CD4-positive, alpha-beta T cell (primary cell): ENCODE results near the gene CDK14. TPM values are rescaled to one million over a fixed set of nuclear protein-coding genes. Genes with fewer than 3 reads are reported as not detected.

Experiments used
- ATAC-seq: fragments of 200-7000 bp; cut with Tn5 transposase; one replicate; pipeline ENCODE4 v1.10.0; 2022; ENCODE audit warnings: mild to moderate bottlenecking; ENCODE audit not compliant: poor library complexity
- CTCF ChIA-PET: fragments of 350-600 bp; sonication (Branson Sonifier 250); formaldehyde crosslinking; loops from one replicate; lab custom pipeline; 2021; ENCODE audit warnings: antibody characterized with exemption, inconsistent platforms; lab: Charles Lee
- POLR2A ChIA-PET: fragments of 350-600 bp; sonication (Branson Sonifier 250); formaldehyde crosslinking; loops from one replicate; lab custom pipeline; 2021; ENCODE audit warnings: antibody characterized with exemption, inconsistent platforms; lab: Charles Lee
- DNase-seq, 14 experiments: peaks; one replicate each; pipeline ENCODE4 v3.0.0-alpha.2; 2013 to 2020; ENCODE audit warnings: mixed read lengths in 2 of 14
- H3K27ac ChIP-seq, 2 donors: one replicate each; pipeline versions ENCODE4 v1.5.1 to v1.7.0; 2013; ENCODE audit warnings: low read length in 2 of 2, low read depth in 1 of 2, mild to moderate bottlenecking in 1 of 2
- H3K27me3 ChIP-seq, 2 experiments: 1 replicate in 1 of 2; 2 replicates in 1 of 2; pipeline versions ENCODE4 v1.6.1 to v1.7.0; 2013; ENCODE audit warnings: low read length in 2 of 2, control low read depth in 1 of 2, mild to moderate bottlenecking in 1 of 2, moderate library complexity in 1 of 2; ENCODE audit not compliant: insufficient read depth in 2 of 2, control insufficient read depth in 1 of 2
- H3K36me3 ChIP-seq: one replicate; pipeline ENCODE4 v1.6.1; 2013; ENCODE audit warnings: low read length, control low read depth; ENCODE audit not compliant: insufficient read depth
- H3K4me1 ChIP-seq: one replicate; pipeline ENCODE4 v1.6.1; 2013; ENCODE audit warnings: low read length, control low read depth; ENCODE audit not compliant: insufficient read depth
- H3K4me3 ChIP-seq: one replicate; pipeline ENCODE4 v1.5.1; 2013; ENCODE audit warnings: mild to moderate bottlenecking, low read length, moderate library complexity
- H3K9me3 ChIP-seq, 2 experiments: 1 replicate in 1 of 2; 2 replicates in 1 of 2; pipeline versions ENCODE4 v1.6.1 to v1.7.0; 2013; ENCODE audit warnings: low read length in 2 of 2, mild to moderate bottlenecking in 2 of 2, control low read depth in 1 of 2, moderate library complexity in 1 of 2; ENCODE audit not compliant: control insufficient read depth in 1 of 2, insufficient read depth in 1 of 2
- H3K27ac Mint-ChIP-seq: one replicate; pipeline ENCODE4 v1.8.0; 2020; ENCODE audit warnings: mixed read lengths
- H3K27me3 Mint-ChIP-seq: one replicate; pipeline ENCODE4 v1.8.0; 2021; ENCODE audit warnings: mixed read lengths
- H3K36me3 Mint-ChIP-seq: one replicate; pipeline ENCODE4 v1.8.0; 2021; ENCODE audit warnings: low read depth, mixed read lengths
- H3K4me1 Mint-ChIP-seq: one replicate; pipeline ENCODE4 v1.8.0; 2021; ENCODE audit warnings: low read depth, mixed read lengths
- H3K4me3 Mint-ChIP-seq: one replicate; pipeline ENCODE4 v1.8.0; 2020; ENCODE audit warnings: mild to moderate bottlenecking, mixed read lengths
- H3K9me3 Mint-ChIP-seq: one replicate; pipeline ENCODE4 v1.8.0; 2020; ENCODE audit warnings: mixed read lengths
- intact Hi-C, 2 experiments: fragments of 100-400 bp; cut with DNase I in 1 of 2; cut with micrococcal nuclease in 1 of 2; formaldehyde crosslinking; loops; one replicate each; pipeline versions ENCODE4 v1.15.1 to v1.9.0; 2023 to 2025; cut with DNase I, micrococcal nuclease
- total RNA-seq, 174 experiments: library from RNA in 2 of 174; stranded (reverse) in 2 of 174; gene quantifications; one replicate each; pipeline ENCODE4 v1.2.3 and lab custom pipeline; 2021 to 2026
- TF ChIP-seq, protein P1 (sequence below): fragments of 200-600 bp; IDR thresholded peaks from one replicate; pipeline ENCODE4 v1.8.0; 2022; ENCODE audit warnings: antibody characterized with exemption, mild to moderate bottlenecking

The CDK14 gene
- total RNA-seq, 2 experiments from 2014 or later, result 0.45 to 0.47 TPM

- Histone ChIP-seq H3K4me1 (no peaks in the 10 kb centered on the region), H3K36me3 (no peaks in the 10 kb centered on the region), H3K27me3 (no peaks in the 10 kb centered on the region), H3K27ac (no peak overlapping the region), H3K4me3 (no peak overlapping the region), H3K9me3 (peaks cover 0 to 4% of the 10 kb centered on the region in 2 experiments)
- ChIA-PET CTCF (no interaction called here), POLR2A (no interaction called here)
- Mint-ChIP-seq H3K27ac (no peak overlapping the region), H3K4me1 (no peaks in the 10 kb centered on the region), H3K4me3 (no peak overlapping the region), H3K36me3 (no peaks in the 10 kb centered on the region), H3K27me3 (no peaks in the 10 kb centered on the region), H3K9me3 (no peaks in the 10 kb centered on the region)
- intact Hi-C loops, result no loop called here
- TF ChIP-seq, protein P1, sequence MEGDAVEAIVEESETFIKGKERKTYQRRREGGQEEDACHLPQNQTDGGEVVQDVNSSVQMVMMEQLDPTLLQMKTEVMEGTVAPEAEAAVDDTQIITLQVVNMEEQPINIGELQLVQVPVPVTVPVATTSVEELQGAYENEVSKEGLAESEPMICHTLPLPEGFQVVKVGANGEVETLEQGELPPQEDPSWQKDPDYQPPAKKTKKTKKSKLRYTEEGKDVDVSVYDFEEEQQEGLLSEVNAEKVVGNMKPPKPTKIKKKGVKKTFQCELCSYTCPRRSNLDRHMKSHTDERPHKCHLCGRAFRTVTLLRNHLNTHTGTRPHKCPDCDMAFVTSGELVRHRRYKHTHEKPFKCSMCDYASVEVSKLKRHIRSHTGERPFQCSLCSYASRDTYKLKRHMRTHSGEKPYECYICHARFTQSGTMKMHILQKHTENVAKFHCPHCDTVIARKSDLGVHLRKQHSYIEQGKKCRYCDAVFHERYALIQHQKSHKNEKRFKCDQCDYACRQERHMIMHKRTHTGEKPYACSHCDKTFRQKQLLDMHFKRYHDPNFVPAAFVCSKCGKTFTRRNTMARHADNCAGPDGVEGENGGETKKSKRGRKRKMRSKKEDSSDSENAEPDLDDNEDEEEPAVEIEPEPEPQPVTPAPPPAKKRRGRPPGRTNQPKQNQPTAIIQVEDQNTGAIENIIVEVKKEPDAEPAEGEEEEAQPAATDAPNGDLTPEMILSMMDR, result no peak
- ATAC-seq (no peak), DNase-seq (no peak)
Measured at GRCh38 chr7:90678986-90679385, 82.9 kb downstream of the CDK14 start.

DNA sequence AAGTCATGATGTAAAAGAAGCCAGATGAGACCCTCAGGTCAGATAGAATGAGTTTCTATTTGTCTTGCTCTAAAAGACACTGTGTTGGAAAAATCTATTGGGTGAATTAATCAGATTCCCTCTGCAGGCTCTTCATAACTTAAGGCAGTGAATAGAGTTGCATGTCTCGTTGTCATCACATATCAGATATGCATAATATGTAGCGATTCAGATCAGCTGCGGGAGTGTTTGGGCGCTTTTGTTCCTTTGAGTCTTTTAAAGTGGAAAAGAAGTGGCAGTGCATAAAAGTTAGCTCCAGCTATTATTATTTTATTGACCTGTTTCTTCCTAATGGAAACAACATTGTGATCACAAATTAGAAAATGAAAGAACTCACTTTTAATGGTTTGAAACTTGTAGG lies 84.4 kb downstream of the CDK14 start:
- POLR2A ChIA-PET, result no interaction called here
- H3K36me3 Mint-ChIP-seq, result no peaks in the 10 kb centered on the region
- no peak for ATAC-seq

DNA sequence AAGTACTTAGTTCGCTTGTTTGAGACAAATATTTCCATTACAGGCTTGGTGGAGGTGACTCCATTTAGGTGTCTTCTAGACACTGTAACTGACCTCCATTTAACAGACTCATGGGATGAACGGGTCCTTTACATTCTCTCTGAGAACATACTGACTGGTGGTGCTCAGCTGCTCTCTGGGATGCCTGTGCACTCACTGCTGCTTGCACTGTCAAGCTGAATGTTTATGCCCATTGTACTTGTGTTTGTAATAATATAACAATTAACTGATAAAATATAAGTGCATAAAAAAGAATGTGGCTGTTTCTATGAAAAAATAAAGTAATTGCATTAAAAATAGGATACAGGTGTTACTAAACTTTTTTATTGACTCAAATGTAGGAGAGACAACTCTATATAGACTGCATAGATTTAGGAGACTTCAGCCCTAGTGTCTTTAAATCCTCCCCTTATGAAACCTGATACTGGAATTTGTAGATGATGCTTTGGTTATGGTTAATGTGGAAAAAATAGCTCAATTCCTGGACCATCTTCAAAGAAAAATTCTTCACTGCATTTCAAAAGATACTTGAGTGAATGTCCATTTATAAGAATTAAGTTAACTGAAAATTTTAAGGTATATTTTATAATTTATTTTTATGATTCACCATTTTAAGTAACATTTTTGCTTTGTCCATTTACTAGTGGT lies 85.4 kb downstream of the CDK14 start:
- no peaks in the 10 kb centered on the region for H3K4me1 ChIP-seq
- no peak for ATAC-seq
- H3K4me3 Mint-ChIP-seq, result no peak overlapping the region
- intact Hi-C loops, result no loop called here
- H3K4me1 Mint-ChIP-seq, result no peaks in the 10 kb centered on the region
- H3K27me3 ChIP-seq, result no peaks in the 10 kb centered on the region
- H3K36me3 Mint-ChIP-seq, result no peaks in the 10 kb centered on the region
- H3K27ac Mint-ChIP-seq, result no peak overlapping the region
- no peak overlapping the region for H3K27ac ChIP-seq
- DNase-seq, result no peak
- no peaks in the 10 kb centered on the region for H3K36me3 ChIP-seq
- POLR2A ChIA-PET, result no interaction called here
- TF ChIP-seq, protein P1, result no peak
- H3K9me3 ChIP-seq, result peaks cover 0 to 2% of the 10 kb centered on the region in 2 experiments
- no peaks in the 10 kb centered on the region for H3K27me3 Mint-ChIP-seq
- CTCF ChIA-PET, result no interaction called here
- H3K4me3 ChIP-seq, result no peak overlapping the region
- no peaks in the 10 kb centered on the region for H3K9me3 Mint-ChIP-seq

More for the DNA sequence above, 84.4 kb downstream of the CDK14 start:
- TF ChIP-seq, protein P1, result no peak
- no peaks in the 10 kb centered on the region for H3K36me3 ChIP-seq
- no peaks in the 10 kb centered on the region for H3K9me3 Mint-ChIP-seq
- DNase-seq, result no peak
- H3K27ac Mint-ChIP-seq, result no peak overlapping the region
- peaks cover 0 to 4% of the 10 kb centered on the region in 2 experiments for H3K9me3 ChIP-seq
- intact Hi-C loops, result no loop called here
- no peaks in the 10 kb centered on the region for H3K27me3 Mint-ChIP-seq
- CTCF ChIA-PET, result no interaction called here
- no peaks in the 10 kb centered on the region for H3K4me1 ChIP-seq
- H3K4me3 Mint-ChIP-seq, result no peak overlapping the region
- no peak overlapping the region for H3K4me3 ChIP-seq
- H3K27ac ChIP-seq, result no peak overlapping the region
- H3K4me1 Mint-ChIP-seq, result no peaks in the 10 kb centered on the region
- H3K27me3 ChIP-seq, result no peaks in the 10 kb centered on the region
